Motor neuron (in vitro differentiated cells): ENCODE results near the gene FAM47B. TPM values are rescaled to one million over a fixed set of nuclear protein-coding genes. Genes with fewer than 3 reads are reported as not detected.

Source experiments
- ATAC-seq, 8 experiments: fragments of 200-7000 bp; cut with Tn5 transposase; replicated peaks in 6 of 8; 2 replicates each; pipeline ENCODE4 v1.8.0; 2021; ENCODE audit warnings: mild to moderate bottlenecking in 8 of 8, moderate library complexity in 8 of 8
- H3K27ac ChIP-seq, 2 donors: fragments of 250-450 bp; sonication (Bioruptor Pico); 2 replicates each; pipeline ENCODE4 v1.9.0; 2021; ENCODE audit warnings: antibody characterized with exemption in 2 of 2, mild to moderate bottlenecking in 2 of 2, moderate library complexity in 1 of 2
- H3K4me1 ChIP-seq, 2 donors: fragments of 250-450 bp; sonication (Bioruptor Pico); replicated peaks in 1 of 2; 2 replicates each; pipeline ENCODE4 v1.6.1; 2021; ENCODE audit warnings: antibody characterized with exemption in 2 of 2, mild to moderate bottlenecking in 2 of 2, moderate library complexity in 1 of 2
- H3K4me3 ChIP-seq, 5 donors: fragments of 250-450 bp; sonication (Bioruptor Pico); 2 replicates each; pipeline ENCODE4 v1.9.0; 2021; ENCODE audit warnings: antibody characterized with exemption in 5 of 5, mild to moderate bottlenecking in 5 of 5, moderate library complexity in 4 of 5
- WGBS, 10 experiments: fragments of 450-650 bp; shearing (Covaris generic); methylation state at CpG; one replicate each; pipeline ENCODE4 v1.0.0; 2022; 5-methylcytosine and 5-hydroxymethylcytosine counted together
- in situ Hi-C, 9 experiments: fragments of 400-800 bp; cut with MboI; loops; one replicate each; pipeline ENCODE4 v1.15.0; 2021; ENCODE audit warnings: low sequenced_read_pairs in 9 of 9, low pct_unique_long_range_greater_than_20kb in 2 of 9; ENCODE audit not compliant: unreplicated experiment in 9 of 9
- total RNA-seq, 8 experiments: library from RNA; unstranded; fragments of 300-600 nt; gene quantifications; 2 replicates each; pipeline versions ENCODE4 v1.2.3 to v1.2.4, GENCODE V29; 2022

Gene FAM47B
- total RNA-seq, 8 experiments from 2014 or later: 0.14 to 0.45 TPM; not detected in 6

GRCh38 chrX:34961662-34962061 is 19.1 kb downstream of the FAM47B start:
- in situ Hi-C loops: no loop called here
- H3K27ac ChIP-seq: no peak overlapping the region
- no peak for ATAC-seq
- H3K4me3 ChIP-seq: no peak overlapping the region
- no peaks in the 10 kb centered on the region for H3K4me1 ChIP-seq

DNA sequence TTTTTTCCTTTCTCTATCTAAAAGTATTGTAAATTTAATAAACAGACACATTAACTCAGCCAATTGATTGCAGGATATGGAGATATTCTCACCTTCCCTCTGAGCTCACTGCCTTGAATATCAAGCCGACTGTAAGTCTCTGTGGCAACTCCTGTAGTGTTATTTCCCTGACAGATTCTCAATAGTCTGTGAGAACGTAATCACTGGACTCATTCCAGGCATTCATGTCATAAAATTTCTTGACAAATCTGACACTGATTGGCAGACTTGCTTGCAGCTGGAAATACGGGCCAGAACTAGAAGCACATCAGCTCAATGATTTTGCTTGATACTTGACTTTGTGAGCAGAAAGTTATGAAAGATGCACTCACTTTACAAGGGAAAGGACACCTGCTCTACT is 29.6 kb downstream of the FAM47B start:
- no peak for ATAC-seq
- WGBS, 10 experiments: 0 to 100% (median 48%) methylated on average over 1 to 3 of the region's 3 CpGs; no CpG with 5 or more reads in 6 of the 10 experiments
- in situ Hi-C loops: no loop called here
- Histone ChIP-seq H3K4me1 (no peaks in the 10 kb centered on the region), H3K27ac (no peak overlapping the region), H3K4me3 (no peak overlapping the region)

DNA sequence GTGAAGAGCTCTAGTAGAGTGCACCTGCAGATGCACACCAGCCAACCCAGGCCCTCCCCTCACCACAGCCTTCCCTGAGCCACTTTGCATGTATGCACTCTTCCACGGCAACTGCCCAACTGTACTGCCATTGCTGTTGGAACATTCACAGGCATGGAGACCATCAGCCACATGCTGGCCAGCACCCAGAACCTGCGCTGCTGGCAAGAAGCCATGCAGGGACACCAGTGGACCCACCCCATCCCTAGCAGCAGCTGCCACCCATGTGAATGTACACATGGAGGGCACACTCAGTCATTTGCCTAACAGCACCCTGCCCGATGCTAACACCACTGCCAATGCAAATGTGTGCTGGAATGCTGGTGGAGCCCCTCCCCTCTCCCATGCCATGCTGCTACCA is 35.6 kb downstream of the FAM47B start:
- in situ Hi-C loops: no loop called here

GRCh38 chrX:34987646-34988045 is 45.0 kb downstream of the FAM47B start:
- H3K4me3 ChIP-seq: no peak overlapping the region
- H3K4me1 ChIP-seq: no peaks in the 10 kb centered on the region
- in situ Hi-C loops: no loop called here
- no peak overlapping the region for H3K27ac ChIP-seq
- ATAC-seq: no peak
- WGBS, 10 experiments: 38 to 57% methylated on average over 1 of the region's 1 CpG; no CpG with 5 or more reads in 8 of the 10 experiments

More for the DNA sequence above, 35.6 kb downstream of the FAM47B start:
- Histone ChIP-seq H3K4me1 (no peaks in the 10 kb centered on the region), H3K27ac (no peak overlapping the region), H3K4me3 (no peak overlapping the region)
- no peak for ATAC-seq
- 100% methylated on average over 1 of the region's 3 CpGs; no CpG with 5 or more reads in 9 of the 10 experiments for WGBS, 10 experiments
